HG02981 (cell line): ENCODE data around the gene HMGCS1.
"Not testable (repeated sequence)": the region's sequence is repeated elsewhere in the genome, so short reads cannot be mapped to it uniquely, and the experiment has no call there.

Experiments used
- ATAC-seq: cut with Tn5 transposase; IDR thresholded peaks from one replicate; pipeline ENCODE4 v1.9.1; 2021; ENCODE audit warnings: mild to moderate bottlenecking, moderate library complexity; ENCODE audit not compliant: unreplicated experiment

The HMGCS1 gene

GRCh38 chr5:43279548-43280274, 33.5 kb downstream of the HMGCS1 start:
- no peak for ATAC-seq

DNA sequence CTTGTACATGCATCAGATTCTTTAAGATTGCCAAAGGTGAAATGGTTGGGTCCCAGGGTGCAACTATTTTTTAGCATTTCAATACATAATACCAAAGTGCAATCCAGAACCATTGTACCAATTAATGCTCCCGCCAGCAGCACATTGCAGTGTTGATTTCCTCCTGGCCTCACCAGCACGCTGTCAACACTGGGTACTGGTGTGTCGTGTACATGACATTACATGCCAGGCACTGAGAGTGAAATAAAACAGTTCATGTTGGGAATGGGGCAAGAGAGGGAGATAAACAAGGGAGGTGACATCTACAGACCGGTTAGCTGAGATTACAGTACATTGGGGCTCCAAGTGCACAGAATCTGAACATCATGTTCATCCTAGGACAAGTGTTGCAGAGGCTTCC, 37.8 kb downstream of the HMGCS1 start:
- no peak for ATAC-seq

DNA sequence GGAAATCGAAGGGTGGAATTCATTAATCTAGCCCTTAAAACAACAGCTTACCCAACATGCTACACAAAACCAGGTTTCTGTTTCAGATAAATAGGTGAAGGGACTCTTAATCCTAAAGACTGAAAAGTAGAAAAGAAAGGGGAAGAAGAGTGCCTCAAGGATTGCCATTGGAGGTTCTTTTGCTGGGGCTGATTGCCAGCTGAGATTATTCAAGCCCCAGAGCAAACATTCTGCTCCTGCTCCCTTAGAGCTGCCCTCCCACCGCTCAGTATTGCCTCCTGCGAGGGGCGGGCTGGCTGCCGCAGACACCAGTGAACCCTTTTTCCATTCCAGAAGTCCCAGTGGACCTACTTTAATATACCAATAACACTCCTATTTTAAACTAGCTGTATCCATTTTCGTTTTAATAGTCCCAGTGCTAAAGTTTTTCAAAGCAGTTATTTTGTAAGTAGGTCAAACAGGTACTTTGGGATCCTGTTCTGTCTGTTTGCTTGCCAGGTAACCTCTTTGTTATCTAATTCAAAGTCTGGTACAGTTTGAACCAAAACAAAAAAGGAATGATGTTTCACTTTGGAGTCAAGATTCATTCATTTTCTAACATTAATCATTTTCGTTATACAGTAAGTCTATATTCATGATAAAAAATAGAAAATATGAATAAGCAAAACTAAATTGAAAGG, 38.6 kb downstream of the HMGCS1 start:
- ATAC-seq = no peak

DNA sequence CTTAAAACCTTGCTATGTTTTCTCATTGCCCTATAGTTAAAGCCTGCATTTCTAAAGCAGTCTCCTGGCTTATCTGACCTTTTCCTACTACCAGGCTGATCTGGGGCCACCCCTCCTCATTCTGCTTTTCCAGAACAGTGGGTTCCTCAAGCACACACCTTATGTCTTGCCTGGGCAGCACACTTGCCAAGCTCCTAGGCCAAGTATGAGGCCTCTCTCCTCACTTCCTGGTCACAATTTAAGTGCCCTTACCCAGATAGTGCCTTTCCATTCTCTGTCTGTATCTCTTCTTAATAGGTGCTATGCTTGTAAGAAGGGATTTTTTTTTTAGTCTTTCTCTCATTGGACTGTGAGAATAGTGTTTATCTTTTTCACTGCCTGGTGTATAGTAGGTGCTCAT, 39.7 kb downstream of the HMGCS1 start:
- no peak for ATAC-seq

DNA sequence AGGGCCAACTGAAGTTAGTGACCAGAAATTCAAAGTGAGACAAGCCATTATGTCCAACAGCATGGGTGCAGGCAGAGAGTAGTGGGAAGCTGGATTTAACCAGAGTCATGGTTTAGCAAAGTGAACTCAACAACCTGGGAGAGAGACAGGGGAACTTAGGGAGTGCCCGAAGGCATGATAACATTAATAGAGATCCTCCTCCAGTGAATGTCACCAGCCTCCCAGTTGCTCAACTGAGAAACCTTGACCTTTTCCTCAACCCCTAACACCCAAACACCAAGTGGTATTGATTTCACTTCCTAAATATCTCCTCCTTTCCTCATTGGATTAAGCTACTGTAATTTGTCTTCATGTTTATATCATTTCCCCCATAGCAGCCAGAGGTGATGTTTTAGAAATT, 42.6 kb downstream of the HMGCS1 start:
- ATAC-seq = no peak

DNA sequence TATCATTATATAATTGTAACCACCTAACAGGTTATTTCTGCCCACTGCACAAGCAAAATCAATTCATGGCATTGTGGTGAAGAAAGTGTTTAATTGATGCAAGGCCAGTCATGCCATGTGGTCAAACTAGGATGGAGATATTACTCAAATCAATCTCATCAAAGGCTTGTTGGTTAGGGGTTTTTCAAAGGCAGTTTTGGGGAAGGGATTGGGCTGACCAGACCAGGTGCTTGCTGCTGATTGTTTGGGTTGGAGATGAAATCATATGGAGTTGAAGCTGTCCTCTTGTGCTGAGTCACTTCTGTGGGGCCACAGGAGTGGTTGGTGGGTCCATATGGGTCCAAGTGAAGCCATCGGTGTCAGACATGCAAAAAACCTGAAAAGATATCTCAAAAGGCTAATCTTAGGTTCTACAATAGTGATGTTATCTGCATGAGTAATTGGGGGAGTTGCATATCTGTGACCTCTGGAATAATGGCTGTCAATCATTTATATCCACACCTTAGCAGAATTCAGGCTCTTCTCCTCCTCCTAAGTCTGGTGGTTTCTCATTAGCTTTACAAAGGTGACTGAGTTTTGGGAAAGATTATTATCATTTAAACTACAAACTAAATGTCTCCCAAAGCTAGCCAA, 44.9 kb downstream of the HMGCS1 start:
- peak; percentile 92 for ATAC-seq

DNA sequence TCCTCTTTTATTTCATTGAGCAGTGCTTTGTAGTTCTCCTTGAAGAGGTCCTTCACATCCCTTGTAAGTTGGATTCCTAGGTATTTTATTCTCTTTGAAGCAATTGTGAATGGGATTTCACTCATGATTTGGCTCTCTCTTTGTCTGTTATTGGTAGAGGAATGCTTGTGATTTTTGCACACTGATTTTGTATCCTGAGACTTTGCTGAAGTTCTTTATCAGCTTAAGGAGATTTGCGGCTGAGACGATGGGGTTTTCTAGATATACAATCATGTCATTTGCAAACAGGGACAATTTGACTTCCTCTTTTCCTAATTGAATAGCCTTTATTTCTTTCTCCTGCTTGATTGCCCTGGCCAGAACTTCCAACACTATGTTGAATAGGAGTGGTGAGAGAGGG, 50.9 kb downstream of the HMGCS1 start:
- not testable (repeated sequence) for ATAC-seq

DNA sequence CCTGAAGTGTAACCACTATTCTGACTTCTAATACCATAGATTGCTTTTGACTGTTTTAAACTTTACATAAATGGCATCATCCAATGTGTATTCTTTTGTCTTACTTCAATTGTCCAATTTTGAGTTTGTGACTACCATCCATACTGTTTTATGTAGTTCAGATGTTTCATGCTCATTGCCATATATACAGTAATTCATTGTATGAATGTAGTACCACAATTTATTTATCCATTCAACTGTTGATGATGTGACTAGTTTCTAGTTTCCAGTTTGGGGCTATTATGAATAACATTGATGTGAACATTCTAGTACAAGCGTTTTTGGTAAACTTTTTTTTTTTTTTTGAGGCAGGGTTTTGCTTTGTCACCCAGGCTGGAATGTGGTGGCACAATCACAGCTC, 55.1 kb downstream of the HMGCS1 start:
- ATAC-seq = no peak

GRCh38 chr5:43256261-43256966, 56.8 kb downstream of the HMGCS1 start:
- peak; percentile 59 for ATAC-seq

DNA sequence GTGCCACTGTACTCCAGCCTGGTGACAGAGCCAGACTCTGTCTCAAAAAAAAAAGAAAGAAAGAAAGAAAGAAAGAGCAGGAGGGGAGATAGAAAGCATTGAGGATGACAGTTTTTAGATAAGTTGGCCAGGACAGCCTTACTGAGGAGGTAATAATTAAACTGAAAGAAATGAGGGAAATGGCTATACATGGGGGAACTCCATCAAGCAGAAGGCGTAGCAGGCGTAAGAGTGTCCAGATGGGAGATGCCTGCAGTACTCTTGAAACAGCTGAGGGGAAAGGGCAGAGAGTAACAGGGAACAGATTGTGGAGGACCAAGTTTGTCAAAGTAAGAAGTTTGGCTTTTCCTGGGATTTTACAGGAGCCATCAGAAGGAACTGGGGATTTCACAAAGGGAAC, 57.5 kb downstream of the HMGCS1 start:
- ATAC-seq = peak; percentile 49

DNA sequence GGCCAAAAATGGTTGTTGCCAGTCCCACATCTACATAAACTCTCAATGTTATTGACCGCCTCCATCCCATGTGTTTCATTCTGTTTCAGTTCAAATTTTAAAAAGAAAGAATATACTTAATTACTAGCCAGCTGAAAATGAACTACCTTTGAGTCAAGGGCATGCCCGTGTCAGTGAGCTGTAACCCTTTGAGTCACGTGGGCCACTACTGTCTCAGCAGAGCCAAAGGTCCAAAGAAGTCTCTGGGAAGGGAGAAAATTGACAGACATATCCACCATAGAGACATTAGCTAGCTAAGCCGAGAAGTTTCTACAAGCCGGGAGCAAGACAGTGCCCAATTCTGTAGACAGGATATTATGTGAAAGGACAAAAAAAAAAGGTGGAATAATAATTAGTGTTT, 61.5 kb downstream of the HMGCS1 start:
- ATAC-seq = no peak

DNA sequence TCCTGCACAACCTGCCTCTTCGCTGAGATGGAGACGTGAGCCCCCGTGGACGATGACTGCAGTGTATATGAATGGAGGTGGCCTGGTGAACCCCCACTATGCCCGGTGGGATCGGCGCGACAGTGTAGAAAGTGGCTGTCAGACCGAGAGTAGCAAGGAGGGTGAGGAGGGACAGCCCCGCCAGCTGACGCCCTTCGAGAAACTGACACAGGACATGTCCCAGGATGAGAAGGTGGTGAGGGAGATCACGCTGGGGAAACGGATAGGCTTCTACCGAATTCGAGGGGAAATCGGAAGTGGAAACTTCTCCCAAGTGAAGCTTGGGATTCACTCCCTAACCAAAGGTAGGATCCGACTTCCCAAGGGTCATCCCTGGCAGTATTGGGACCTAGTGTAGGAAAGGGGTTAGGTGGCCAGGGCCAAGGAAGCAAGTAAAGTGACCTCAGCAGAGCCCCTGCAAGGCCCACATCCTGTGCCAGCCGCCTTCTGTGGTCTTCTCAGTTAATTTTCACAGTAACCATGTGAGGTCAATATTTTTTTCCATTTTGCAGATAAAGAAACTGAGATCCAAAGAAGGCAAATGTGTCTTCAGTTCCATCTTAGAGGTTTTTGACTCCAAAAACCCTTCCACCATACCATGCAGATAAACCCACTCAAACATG, 67.4 kb downstream of the HMGCS1 start:
- peak; percentile 40 for ATAC-seq

DNA sequence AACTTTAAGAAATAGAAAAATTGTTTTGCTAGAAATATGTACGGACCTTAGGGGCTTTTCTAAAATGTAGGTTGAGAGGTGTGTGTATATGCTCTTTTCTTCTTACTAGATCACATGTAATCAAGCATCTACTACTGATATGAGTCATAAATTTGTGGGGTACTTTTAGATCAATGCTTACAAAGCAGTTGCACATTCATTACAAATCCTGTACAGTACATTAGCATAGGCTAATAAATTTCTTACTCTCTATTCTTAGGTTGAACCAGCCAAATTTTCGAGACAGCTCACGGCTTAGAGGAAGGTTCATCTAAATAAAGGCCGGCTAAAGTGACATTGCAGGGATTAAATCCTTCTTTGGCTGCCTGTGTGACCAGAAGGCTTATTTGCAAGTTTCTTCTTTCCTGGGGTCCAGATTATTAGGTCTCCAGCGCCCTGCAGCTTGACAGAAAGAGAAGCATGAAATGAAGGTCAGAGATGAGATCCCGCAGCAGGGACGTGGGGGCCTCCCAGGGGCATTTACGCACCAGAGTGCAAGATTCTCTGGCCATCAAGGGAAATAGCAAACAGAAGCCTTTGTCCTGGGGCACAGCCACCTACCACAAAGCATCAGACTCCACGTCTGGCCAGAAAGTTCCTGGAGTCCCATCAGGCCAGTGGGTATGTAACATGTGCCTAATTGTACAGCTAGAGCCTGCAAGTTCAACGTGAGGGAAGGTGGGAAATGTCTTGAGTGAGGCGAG, 68.2 kb downstream of the HMGCS1 start:
- ATAC-seq = peak; percentile 82

DNA sequence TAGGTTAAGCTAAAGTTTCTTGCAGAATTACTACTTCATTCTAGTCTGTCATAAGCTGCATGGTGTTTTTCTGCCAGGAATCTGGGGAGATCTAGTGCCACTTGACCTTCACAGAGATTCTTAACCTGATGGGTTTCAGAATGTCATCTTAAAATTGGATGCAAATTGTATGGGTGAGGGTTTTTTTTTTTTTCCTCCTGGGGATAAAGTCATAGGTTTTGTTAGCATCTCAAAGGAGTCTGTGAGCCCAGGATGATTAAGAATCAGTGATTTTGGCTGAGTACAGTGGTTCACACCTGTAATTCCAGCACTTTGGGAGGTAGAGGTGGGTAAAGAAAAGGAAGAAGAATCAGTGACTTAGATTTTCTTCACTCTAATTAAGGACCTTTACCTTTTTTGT, 69.9 kb downstream of the HMGCS1 start:
- ATAC-seq = no peak

DNA sequence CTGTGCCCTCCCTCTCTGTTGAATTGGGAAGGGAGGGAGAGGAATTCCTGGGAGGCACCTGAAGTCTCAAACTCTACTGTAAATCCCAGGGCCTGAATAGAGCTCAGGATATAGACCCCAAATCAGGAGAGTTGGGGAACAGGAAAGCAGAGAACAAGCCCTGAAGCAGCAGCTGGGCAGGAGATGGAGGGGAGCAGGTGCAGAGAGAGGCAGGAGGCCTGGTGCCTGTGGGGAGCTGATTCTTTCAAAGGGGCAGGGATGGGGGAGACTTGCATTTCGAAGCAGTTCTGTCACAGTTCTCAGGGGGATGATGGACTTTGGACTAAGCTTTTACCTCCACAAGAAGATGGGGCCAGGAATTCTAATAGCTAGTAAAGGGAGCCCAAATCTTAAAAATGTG, 71.0 kb downstream of the HMGCS1 start:
- no peak for ATAC-seq
